ENCODE results near the gene ADAM15. TPM values are rescaled to one million over a fixed set of nuclear protein-coding genes. Genes with fewer than 3 reads are reported as not detected.

Gene ADAM15
- total RNA-seq, 1 experiment from 2014 or later, result 36.3 TPM

DNA sequence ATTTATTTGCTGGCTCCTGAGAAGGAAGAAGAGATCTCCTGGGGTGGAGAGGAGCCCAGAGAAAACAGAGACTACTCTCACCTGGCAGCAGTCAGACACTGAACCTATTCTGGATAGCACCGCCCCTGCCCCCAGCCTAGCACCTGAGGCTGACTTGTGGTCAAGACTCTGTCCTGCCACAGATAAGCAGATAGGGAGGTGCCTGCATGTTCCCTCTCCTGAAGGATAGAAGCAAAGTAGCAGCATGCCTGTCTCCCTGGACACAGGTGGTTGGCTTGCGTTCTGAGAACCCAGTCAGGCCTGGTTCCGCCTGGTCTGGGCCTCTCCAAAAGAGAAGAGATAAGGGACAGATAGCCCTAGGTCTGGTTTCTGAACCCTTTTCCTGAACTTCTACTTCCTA, 26.2 kb downstream of the ADAM15 start:
- ChIA-PET CTCF (no interaction called here), POLR2A (ENCODE audit: low non-redundant PET) (no interaction called here)
- intact Hi-C loops (cut with micrococcal nuclease; ENCODE audit: unreplicated experiment), result no loop called here
- TF ChIP-seq, protein P1, sequence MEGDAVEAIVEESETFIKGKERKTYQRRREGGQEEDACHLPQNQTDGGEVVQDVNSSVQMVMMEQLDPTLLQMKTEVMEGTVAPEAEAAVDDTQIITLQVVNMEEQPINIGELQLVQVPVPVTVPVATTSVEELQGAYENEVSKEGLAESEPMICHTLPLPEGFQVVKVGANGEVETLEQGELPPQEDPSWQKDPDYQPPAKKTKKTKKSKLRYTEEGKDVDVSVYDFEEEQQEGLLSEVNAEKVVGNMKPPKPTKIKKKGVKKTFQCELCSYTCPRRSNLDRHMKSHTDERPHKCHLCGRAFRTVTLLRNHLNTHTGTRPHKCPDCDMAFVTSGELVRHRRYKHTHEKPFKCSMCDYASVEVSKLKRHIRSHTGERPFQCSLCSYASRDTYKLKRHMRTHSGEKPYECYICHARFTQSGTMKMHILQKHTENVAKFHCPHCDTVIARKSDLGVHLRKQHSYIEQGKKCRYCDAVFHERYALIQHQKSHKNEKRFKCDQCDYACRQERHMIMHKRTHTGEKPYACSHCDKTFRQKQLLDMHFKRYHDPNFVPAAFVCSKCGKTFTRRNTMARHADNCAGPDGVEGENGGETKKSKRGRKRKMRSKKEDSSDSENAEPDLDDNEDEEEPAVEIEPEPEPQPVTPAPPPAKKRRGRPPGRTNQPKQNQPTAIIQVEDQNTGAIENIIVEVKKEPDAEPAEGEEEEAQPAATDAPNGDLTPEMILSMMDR (conservative IDR thresholded peaks at IDR 0.05; ENCODE audit: low read depth, low read length), result no peak
- TF ChIP-seq EZH2 (IDR thresholded peaks at IDR 0.05; ENCODE audit: borderline replicate concordance, low read depth, low read length, poor library complexity, severe bottlenecking), result no peak
- BruUV-seq (replicated peaks), result no TSS peak
- Histone ChIP-seq H3K4me3 (ENCODE audit: low read depth, low read length, poor library complexity, severe bottlenecking) (no peak overlapping the region), H3K27ac (ENCODE audit: low read depth, low read length, poor library complexity, severe bottlenecking) (no peak overlapping the region), H3K36me3 (ENCODE audit: insufficient read depth, low read length, poor library complexity, severe bottlenecking) (no peaks in the 10 kb centered on the region), H3K9me3 (ENCODE audit: low read depth, low read length, poor library complexity, severe bottlenecking) (no peaks in the 10 kb centered on the region), H3K4me1 (ENCODE audit: insufficient read depth, low read length, poor library complexity, severe bottlenecking) (peaks cover 37% of the 10 kb centered on the region), H3K27me3 (replicated peaks; ENCODE audit: insufficient read depth, low read depth, low read length, poor library complexity) (peaks cover 21% of the 10 kb centered on the region)
- DNase-seq (ENCODE audit: low spot score), result no peak

DNA sequence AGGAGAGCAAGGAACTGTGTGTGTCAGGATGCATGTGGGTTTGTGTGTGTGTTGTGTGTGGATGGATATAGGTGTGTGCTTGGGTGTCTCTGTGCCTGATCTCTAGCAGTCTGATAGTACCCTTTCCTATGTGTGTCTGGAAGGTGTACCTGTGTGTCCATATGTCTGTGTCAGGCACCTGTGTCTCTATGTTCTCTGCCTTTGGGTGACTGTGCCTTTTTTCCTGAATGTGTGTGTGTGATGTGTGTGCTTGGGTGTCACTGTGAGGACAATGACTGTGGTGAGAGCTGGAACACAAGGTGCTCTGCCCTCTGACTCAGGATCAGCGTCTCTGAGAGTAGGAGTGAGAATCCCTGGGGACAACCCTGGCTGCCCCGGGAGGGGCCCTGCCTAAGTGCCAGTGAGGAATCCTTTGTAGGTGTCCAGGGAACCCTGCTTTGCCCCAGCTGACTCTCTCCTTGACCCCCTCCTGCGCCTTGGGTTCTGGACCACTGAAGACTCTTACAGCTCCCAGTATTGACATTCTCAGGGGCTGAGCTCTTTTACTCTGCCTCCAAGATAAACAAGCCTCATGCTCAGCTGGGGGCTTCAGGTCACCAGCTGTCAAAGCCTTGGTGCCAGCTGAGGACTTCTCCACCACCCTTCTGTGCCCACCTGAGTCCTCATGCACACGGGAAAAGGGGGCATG, 26.8 kb downstream of the ADAM15 start:
- TF ChIP-seq, protein P1 (conservative IDR thresholded peaks at IDR 0.05; ENCODE audit: low read depth, low read length), result no peak
- TF ChIP-seq EZH2 (IDR thresholded peaks at IDR 0.05; ENCODE audit: borderline replicate concordance, low read depth, low read length, poor library complexity, severe bottlenecking), result no peak
- Histone ChIP-seq H3K4me1 (ENCODE audit: insufficient read depth, low read length, poor library complexity, severe bottlenecking) (peaks cover 41% of the 10 kb centered on the region), H3K9me3 (ENCODE audit: low read depth, low read length, poor library complexity, severe bottlenecking) (no peaks in the 10 kb centered on the region), H3K4me3 (ENCODE audit: low read depth, low read length, poor library complexity, severe bottlenecking) (peak overlapping the region; percentile 63), H3K27me3 (replicated peaks; ENCODE audit: insufficient read depth, low read depth, low read length, poor library complexity) (peaks cover 23% of the 10 kb centered on the region), H3K36me3 (ENCODE audit: insufficient read depth, low read length, poor library complexity, severe bottlenecking) (no peaks in the 10 kb centered on the region), H3K27ac (ENCODE audit: low read depth, low read length, poor library complexity, severe bottlenecking) (peak overlapping the region; percentile 19)
- intact Hi-C loops (cut with micrococcal nuclease; ENCODE audit: unreplicated experiment), result no loop called here
- no peak for DNase-seq (ENCODE audit: low spot score)
- ChIA-PET CTCF (no interaction called here), POLR2A (ENCODE audit: low non-redundant PET) (no interaction called here)
- no TSS peak for BruUV-seq (replicated peaks)

DNA sequence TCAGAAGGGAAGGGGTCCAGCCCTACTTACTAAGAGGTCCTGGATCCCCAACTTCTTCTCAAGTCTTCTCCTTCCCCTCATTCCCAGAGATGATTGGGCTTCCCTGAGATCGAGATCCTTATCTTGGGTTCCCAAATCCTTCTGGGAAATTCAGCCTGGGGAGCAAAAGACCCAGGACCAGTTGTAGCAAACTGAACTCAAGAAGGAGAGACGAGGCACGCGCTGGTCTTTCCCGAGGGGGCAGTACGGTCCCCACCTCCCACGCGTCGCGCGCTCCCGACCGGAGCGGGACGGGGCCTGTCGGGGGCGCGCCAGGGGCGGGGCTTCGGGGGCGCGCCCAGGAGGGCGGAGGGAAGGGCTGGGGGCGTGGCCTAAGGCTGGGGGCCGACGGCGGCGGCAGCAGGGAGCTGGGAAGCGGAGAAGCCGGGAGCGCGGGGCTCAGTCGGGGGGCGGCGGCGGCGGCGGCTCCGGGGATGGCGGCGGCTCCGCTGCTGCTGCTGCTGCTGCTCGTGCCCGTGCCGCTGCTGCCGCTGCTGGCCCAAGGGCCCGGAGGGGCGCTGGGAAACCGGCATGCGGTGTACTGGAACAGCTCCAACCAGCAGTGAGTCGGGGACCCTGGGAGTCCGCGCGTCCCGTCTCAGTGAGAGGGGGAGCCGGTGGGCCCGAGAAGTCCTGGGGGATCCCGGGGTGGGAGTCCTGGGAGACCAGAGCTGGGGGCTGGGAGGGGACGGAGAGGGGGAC, 27.5 kb downstream of the ADAM15 start, which contains the start of gene EFNA3:
Gene EFNA3 (plus strand): TSS at position 369 of the 741 bp plus-strand sequence. CDS start 105 bp downstream, at position 474.
- no TSS peak for BruUV-seq (replicated peaks)
- intact Hi-C loops (cut with micrococcal nuclease; ENCODE audit: unreplicated experiment), result no loop called here

More for the DNA sequence above, 27.5 kb downstream of the ADAM15 start, which contains the start of gene EFNA3:
- peaks cover 41% of the 10 kb centered on the region for H3K4me1 ChIP-seq (ENCODE audit: insufficient read depth, low read length, poor library complexity, severe bottlenecking)
- CTCF ChIA-PET, result interaction anchor here (0.6 to 1.1 kb wide), 2 partner anchors 15 to 39 kb away, joined by 3 to 6 read pairs; partner anchors contain the start of gene EFNA4
- H3K9me3 ChIP-seq (ENCODE audit: low read depth, low read length, poor library complexity, severe bottlenecking), result no peaks in the 10 kb centered on the region
- no peak for TF ChIP-seq EZH2 (IDR thresholded peaks at IDR 0.05; ENCODE audit: borderline replicate concordance, low read depth, low read length, poor library complexity, severe bottlenecking)
- TF ChIP-seq, protein P1 (conservative IDR thresholded peaks at IDR 0.05; ENCODE audit: low read depth, low read length), result no peak
- H3K27me3 ChIP-seq (replicated peaks; ENCODE audit: insufficient read depth, low read depth, low read length, poor library complexity), result peaks cover 23% of the 10 kb centered on the region
- H3K27ac ChIP-seq (ENCODE audit: low read depth, low read length, poor library complexity, severe bottlenecking), result peak within 1 kb of the TSS; percentile 55
- peak within 1 kb of the TSS; percentile 63 for H3K4me3 ChIP-seq (ENCODE audit: low read depth, low read length, poor library complexity, severe bottlenecking)
- POLR2A ChIA-PET (ENCODE audit: low non-redundant PET), result interaction anchor here (0.5 kb wide), 1 partner anchor 11 kb away, joined by 5 read pairs; no protein-coding TSS in a partner anchor
- DNase-seq (ENCODE audit: low spot score), result peak; percentile 81
- H3K36me3 ChIP-seq (ENCODE audit: insufficient read depth, low read length, poor library complexity, severe bottlenecking), result no peaks in the 10 kb centered on the region
